ENCODE data around the gene AHCYL1.

GRCh38 chr1:109969146-109969829 is 15.3 kb upstream of the AHCYL1 start:
- TF ChIP-seq CTCF (IDR thresholded peaks at IDR 0.05; ENCODE audit: low read depth, low read length, missing input control) (no peak), JUND (IDR thresholded peaks at IDR 0.05) (no peak), GABPA (IDR thresholded peaks at IDR 0.05 in 1 of 2, conservative IDR thresholded peaks at IDR 0.05 in 1 of 2) (no peak), RAD21 (IDR thresholded peaks at IDR 0.05) (no peak), TAF1 (conservative IDR thresholded peaks at IDR 0.05) (no peak), EGR1 (IDR thresholded peaks at IDR 0.05; ENCODE audit: low read depth in 2 of 2) (no peak)
- TF ChIP-seq, protein P1, sequence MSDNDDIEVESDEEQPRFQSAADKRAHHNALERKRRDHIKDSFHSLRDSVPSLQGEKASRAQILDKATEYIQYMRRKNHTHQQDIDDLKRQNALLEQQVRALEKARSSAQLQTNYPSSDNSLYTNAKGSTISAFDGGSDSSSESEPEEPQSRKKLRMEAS (IDR thresholded peaks at IDR 0.05), result no peak
